CD4-positive, alpha-beta T cell treated with Interferon alpha-2 for 1 hour (primary cell): ENCODE data around the gene FBXW12.
"Not testable (repeated sequence)": the region's sequence is repeated elsewhere in the genome, so short reads cannot be mapped to it uniquely, and the experiment has no call there.

Source experiments
- DNase-seq, 2 donors: peaks; one replicate each; pipeline ENCODE4 v3.0.0-alpha.2; 2020 to 2022

FBXW12 gene, protein sequence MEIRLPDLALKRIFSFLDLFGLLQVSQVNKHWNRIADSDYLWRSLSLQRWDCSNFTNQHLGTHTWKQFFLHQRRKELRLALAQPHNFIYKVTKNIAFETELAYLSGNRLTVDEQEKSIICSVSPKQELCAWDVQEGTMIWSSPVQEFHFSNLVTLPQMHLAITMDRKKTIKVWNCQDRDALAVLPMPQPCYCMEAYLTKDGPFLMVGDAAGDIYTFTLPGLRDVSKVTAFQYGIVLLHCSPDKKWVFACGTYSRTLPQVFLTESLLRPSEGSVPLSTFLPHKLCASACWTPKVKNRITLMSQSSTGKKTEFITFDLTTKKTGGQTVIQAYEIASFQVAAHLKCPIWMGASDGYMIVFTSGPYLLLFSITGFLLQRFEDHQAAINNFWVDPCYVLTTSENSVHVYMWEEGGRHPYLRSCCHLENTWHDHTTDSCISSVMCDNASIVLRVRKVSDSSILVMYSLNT

DNA sequence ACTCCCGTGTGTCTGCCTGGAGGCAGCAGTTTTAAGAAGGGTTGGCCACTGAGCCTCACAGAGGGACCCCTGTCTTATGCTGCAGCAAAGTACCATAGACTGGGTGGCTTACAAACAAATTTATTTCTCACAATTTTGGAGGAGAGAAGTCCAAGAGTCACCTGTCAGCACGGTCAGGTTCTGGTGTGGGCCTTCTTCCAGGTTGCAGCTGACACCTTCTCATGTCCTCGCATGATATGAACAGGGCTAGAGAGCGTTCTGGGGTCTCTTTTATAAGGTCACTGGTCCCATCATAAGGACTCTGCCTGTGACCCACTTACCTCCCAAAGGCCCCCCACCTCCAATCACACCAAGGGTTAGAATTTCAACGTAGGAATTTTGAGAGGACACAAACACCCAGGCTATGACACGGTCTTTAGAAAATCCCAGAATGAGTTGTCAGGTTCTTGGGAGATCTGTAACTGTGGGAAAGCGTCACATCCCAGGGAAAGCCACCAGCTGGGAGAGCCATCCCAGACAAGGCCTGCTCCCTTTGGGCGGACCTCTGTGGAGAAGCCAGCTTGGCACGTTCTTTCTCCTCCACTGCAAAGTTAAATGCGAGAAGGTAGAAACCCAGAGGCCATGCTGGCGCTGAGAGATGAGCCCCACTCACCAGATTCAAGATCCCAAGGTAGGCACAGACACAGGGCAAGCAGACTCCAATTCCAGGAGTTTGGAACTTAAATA lies at the start of gene FBXW12:
Gene FBXW12, plus strand, starts transcription at position 569 of the 726 bp plus-strand sequence. CDS start 549 bp downstream, outside the sequence.
- no peak for DNase-seq

DNA sequence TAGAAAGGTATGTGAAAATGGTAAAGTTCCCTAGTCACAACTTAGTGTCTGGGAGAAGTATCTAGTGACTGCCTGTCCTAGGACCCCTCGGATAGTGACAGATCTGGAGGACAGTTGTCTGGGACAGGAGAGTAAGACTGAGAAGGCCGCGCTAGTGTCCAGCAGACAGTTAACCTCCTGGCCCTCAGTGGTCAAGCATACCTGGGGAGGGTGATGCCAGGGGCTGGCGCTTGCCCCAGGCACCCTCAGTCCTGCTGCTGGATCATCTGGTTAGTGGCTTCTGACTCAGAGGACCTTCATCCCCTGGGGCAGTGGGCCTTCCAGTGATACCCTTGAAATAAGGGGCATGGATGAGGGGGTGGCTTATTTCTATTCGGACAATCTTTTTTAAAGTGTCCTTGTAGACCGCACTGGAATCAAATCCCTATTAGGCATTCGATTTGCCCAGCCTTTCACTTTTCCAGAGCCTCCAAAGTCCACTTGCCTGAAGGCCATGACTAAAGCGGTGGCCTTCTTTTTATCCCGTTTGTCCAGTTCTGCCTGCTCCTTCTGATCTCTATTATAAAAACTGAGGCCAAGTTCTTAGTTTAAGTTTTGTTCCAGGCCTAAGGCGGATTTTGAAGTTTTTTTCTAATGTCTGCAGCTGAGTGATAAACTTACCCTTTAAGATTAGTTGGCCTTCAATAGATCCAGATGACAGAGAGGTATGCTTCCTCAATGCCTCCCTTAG lies 40.1 kb upstream of the FBXW12 start:
- DNase-seq, result not testable (repeated sequence)

DNA sequence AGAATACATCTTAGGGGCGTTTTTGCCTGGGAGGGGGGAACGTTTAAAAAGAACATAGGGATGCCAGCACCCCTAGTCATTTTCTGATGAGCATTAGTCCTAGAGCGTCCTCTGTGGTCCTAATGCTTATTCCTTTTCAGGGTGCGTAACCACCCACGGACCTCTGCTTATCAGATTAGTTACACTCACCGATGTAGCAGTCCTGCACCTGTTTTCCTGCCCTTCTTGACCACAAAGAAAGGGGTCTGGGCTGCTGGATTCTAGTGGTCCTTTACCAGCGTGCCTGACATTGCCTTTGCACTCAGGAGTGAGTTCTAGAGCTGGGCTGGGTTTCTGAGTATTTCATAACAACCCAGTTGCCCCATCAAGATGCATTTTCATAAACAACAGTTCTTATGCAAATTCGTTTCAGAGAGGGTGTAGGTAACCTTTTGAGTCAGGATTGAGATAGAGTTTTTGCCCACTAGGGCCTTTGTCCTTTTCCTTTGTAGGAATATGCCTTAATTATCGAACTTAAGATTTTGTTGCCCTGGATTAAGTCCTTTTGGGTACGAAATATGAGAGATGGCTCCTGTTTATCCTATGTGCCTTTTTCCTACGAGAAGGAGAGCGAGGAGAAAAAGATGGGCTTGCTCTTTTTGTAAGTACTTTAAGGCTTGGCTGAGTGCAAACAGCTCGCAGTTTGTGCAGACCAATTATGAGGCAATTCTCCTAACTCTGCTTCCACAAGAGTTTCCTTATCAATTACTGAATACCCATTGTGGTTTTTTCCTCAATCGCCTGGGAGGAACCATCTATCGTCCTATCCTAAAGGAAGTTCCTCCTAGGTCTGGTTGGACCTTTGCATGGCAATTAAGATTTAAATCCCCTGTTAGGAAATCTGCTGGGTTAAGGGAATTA lies 38.4 kb upstream of the FBXW12 start, which contains the start of gene SPINK8:
Gene SPINK8, minus strand, starts transcription at position 316 of the 900 bp plus-strand sequence. CDS start 5,320 bp downstream, outside the sequence.
- not testable (repeated sequence) for DNase-seq

DNA sequence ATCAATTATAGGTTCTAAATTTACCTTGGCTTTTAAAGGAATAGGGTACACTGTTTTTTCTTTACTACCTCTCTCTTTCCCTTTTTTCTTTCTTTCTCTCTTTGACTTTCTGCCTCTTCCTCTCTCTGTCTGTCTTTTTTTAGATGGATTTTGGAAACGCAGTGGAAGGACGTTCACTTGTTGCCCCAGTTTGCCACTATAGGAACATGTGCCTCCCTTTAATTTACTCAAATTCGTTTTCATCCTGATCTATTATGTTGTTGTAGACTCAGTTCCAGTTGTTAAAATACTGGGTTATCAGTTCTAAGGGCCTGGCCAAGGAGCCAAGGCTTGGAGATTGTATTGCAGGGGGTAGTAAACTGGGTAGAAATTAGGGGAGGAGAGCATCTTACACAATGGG lies 37.4 kb upstream of the FBXW12 start:
- no peak for DNase-seq

DNA sequence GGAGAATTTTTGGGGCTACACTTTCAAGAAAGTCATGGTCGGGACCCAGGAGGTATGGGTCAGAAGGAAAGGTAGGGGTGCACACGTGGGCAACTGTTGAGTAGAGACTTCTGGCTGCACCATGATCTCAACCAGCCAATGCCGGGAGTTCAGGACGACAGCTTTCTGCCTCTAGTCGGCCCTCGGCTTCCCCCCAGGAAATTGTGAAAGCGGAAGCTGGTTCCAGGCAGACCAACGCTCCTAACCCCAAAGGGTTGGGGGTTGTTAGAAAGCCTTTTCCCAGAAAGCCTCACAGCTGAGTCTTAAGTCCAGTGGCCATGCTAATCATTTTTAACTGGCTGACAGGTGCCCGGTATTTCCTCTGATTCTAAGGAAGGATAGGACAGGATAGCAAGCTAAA lies 36.7 kb upstream of the FBXW12 start:
- DNase-seq, result peak in 1 of 2 donors; percentile 6

DNA sequence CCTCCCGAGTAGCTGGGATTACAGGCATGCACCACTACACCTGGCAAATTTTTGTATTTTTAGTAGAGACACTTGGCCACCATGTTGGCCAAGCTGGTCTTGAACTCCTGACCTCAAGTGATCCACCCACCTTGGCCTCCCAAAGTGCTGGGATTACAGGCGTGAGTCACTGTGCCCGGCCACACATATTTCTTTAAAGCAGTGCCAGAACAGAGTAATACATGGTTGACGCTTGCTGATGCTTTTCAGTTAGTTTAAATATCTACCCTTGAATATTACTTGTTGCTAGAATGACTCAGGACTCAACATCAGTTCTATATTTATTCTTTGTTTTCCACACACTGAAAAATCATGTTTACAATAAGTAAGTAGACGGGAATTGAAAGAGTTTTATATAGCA lies 34.5 kb upstream of the FBXW12 start:
- DNase-seq, result not testable (repeated sequence)

DNA sequence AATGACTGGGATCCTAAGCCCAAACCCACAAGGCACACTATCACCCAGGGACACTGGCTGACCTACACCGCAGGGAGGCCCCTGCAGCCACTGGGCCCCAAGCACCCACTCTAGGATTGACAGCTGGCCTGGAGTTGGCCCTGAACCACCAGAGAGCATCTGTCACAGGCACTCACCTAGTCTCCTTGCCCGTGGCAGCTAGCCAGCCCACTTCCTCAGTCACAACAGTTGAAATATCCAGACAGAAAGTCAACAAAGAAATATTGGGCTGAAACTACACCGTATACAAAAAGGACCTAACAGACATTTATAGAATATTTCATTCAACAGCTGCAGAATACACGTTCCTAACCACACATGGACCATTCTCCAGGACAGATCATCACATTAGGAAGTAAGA lies 33.4 kb upstream of the FBXW12 start:
- no peak for DNase-seq

DNA sequence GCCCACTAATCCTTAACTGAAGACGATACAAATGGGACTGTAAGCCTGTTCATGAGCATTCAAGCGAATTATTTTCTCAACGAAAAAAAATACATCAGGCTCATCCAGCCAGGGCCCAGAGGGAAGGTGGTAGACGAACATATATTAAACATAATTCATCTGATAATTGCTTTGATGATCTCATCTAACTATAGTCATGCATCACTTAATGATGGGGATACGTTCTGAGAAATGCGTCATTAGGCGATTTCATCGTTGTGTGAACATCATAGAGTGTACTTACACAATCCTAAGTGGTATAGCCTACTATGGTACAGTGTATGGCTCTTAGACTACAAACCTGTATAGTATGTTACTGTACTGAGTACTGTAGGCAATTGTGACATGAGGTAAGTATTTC lies 28.6 kb upstream of the FBXW12 start:
- DNase-seq, result no peak

DNA sequence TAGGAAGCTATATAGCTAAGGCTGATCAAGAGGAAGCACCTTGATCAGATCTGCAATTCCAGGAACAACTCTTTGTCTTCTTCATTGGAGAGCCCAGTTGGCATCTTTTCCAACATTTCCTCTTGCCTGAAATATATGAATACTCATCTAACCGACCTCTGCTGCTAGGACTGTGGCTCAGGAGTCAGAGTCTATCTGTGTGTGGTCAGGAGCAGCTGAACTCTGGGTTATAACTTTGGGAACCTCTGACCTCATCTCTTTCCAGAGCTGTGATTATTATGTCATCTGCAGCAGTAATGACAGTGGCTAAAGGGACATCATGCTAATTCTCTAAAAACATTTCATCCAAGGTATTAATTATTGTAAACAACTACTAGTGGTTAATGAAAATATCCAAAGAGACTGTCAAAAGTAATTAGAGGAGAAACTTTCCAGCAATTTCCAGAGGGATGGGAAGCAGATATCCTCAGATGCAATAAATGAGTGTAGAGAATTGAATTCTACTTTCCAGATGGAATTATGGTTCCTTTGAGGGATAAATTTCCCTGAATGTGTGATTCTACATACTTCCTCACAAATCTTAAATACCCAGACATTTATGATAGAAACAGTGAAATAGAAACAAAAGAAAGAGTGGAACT lies 27.0 kb upstream of the FBXW12 start:
- no peak for DNase-seq

DNA sequence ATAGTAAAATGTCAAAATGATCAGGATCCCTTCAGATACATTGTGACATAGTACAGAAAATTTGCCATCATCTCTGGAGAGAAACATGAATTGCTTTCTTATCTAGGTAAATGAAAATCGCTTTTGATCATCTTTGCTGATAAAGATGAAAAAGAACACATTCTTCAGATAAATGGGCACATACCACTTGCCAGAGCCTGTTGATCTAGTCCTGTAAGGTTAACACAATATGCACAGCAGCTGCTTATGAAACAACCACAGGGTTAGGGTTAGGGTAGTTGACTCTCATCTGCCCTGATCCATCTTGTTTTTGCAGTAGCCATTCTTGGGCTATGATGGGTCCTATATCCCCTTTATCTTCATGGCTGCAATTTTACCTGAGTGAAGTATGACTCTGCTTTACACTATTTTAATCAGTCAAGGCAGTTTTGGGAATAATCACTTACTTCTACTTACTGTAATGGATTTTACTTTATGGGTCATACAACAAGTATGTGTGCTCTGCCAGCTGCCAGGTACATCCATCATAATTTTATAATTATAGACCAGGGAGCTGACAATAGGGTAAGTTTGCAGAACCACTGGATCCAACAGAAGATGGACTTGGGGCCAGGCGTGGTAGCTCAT lies 26.0 kb upstream of the FBXW12 start:
- no peak for DNase-seq

DNA sequence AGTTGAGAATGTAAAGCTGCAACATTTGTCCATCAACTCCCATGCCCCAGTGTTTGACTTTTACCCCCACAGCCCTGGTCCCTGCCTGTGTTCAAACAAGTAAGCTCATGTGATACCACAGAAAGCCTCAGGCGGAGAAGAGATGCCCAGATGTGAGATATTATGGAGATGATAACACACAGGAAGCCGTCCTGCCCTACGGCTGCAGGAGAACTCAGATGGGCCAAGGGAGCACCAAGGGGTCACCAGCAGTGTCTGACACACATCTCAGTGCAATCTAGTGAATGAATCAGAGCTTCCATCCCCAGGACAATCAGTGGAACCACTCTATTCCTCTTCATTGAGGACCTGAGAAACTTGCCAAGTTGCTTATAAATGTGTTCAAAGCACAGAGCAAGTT lies 24.5 kb upstream of the FBXW12 start:
- no peak for DNase-seq

DNA sequence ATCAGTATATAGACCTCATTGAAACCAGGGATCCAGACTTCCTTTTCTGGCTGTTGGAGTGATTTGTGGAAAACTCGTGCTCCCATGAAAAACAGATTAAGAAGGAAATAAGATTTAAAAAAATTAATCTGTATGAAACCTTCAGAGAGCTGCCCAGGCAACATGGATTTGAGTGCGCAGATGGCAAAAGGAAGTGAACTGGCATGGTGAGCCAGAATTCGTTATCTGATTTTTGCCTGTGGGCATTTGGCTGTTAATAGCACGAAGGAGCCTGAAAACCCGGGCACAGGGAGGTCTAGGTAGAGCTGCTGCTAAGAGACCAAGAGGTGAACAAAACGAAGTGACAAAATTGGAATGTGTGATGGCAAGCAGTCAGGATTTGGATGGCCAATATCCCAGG lies 19.5 kb upstream of the FBXW12 start:
- no peak for DNase-seq

DNA sequence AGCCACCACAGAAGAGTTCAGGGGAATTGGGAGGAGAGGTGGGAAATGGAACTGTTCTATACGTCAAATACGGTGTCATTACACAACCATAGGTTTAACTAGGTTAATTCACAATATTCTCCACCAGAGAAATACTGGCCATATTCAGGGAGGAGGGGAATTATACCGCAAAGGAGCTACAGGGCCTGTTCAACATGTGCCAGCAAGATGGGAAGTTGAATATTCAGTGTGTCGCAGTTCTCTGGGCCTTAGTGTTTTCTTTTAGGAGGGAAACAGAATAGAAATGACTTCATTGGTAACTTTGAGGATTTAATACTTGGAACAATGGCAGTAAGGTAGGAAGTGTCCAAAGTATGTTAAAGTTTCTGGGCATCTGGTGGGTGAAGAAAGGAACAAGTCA lies 18.0 kb upstream of the FBXW12 start:
- no peak for DNase-seq

DNA sequence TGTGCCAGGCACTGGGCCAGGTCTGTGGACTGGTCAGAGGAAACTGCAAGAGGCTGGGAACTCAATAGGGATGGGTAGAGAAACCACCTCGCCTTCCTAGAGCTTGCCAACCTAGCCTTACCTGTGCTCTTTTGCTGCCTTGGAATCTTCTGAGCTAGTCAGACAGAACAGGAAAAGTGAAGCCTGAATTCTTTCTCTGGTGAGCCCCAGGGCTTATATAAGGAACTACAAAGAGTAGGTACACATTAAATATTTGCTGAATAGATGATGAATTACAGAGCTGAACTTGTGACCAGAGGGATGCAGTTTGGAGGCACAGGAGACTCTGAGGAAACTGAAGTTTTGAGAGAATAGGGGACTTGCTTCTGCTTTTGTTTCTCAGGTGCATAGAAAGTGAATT lies 15.6 kb upstream of the FBXW12 start:
- DNase-seq, result no peak

DNA sequence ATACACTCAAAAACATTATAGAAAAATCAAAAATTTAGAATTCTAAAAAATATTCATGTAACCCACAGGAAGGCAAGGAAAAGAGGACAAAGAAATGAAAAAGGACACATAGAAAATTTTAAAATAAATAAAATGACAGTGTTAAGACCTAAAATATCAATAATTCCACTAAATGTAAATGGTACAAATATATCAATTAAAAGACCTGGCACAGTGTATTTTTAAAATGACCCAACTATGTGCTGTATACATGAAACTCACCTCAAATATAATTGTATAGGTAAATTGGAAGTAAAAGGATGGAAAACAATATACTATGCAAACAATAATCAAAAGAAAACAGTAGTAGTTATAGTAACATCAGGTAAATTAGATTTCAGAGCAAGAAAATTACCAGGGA lies 10.1 kb upstream of the FBXW12 start:
- DNase-seq, result no peak

DNA sequence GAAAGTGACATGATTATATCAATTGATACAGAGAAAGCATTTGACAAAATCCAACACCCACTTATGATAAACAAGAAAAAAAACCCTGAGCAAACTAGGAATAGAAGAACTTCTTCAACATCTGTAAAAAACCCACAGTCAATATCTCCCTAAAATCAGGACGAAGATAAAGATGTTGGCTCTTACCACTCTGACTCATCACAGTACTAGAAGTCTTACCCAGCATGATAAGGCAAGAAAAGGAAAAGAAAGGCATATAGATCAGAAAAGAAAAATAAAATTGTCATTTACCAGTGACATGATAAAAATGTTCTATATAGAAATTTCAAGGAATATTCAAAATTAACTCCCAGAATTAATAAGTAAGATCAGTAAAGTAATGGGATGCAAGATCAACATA lies 7.2 kb upstream of the FBXW12 start:
- DNase-seq, result no peak

DNA sequence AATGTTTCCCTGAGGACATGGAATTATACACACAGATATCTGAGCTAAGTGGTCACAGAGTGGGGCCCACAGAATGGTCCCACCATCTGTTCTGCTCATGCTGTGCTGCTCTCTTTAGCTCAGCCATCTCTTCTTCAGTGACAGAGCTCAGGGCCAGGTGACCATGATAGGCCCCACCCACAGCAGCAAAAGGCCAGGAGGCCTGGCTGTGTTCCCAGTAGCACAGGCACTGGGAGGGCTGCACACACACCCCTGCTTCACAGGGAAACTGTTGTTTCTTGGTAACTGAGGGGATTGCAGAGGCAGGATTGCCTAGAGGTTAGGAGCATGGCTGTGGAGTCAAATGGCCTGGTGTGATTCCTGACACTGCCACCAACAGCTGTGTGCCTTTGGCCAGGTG lies 4.8 kb upstream of the FBXW12 start:
- DNase-seq, result no peak

DNA sequence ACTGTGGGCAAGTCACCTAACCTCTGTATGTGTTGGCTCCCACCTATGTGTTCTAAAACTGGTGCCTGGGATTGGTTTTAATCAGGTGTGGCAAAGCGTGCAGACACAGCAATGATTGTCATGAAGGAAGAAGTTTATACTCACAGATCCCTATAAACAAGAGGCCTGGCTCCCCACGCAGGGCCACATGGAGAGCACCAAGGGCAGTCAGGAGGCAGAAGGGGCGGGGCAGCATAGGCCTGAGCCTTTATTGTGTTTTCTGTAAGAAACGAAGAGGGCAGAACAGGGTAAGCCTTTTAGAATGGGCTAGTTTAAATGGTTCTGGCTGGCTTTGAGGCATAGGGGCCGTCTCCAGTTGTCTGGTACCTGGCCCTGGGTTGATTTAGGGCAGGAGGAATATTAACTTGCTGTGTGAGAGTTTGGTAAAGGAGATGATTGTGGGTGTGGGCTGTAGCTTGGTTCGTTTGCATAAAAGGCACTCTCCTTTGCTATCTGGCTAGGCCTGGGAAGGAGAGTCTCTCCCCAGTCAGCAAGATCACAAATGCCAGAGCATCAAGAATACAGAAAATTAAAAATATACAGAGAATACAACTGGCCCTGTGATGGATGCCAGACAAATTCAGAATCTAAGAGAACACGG lies 2.2 kb upstream of the FBXW12 start:
- no peak for DNase-seq

DNA sequence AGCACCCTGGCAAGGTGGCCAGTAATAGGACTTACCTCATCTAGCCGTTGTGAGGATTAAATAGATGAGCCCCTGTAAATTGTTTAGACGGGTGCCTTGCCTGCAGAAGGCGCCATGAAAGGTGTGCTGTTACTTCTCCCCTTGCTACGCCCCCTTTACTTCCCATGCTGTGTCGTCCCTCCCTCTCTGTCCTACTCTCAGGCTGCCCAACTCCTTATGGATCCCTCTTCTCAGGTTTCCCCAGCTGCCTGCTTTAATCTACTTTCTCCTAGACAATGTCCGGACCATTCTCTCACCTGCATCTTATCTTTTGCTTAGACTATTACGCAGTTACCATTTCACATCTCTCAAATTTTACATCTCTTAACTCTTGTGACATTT lies 1.7 kb upstream of the FBXW12 start:
- no peak for DNase-seq

DNA sequence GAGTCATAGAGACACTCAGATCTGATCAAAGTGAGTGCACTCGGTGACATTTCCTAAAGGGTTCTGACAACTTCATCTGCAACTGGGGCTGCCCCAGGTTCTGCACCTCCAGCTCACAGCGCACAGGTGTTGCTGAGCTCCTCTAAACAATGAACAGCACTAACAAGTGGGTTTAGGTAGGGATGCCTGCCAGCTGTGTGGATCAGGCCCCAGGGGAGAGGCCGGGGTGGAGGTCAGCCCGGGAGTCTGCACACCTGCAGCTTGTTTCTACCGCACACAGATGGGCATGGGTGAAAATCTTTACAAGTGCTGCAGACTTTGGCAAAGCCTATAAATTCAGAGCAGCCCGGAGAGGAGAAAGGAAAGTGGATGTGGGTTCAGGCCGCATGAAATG lies 355 bp downstream of the FBXW12 start:
- DNase-seq, result no peak
